HepG2 (cell line): ENCODE data around the gene CCDC142. TPM values are rescaled to one million over a fixed set of nuclear protein-coding genes. Genes with fewer than 3 reads are reported as not detected.

Experiments
- AGO2 ChIP-seq: fragments of 200-400 bp; formaldehyde crosslinking; optimal IDR thresholded peaks from 2 replicates; pipeline ENCODE3; 2017; ENCODE audit warnings: mild to moderate bottlenecking, low read depth, low read length, moderate library complexity
- AHR ChIP-seq: IDR thresholded peaks from 2 replicates; pipeline ENCODE4 v1.6.1; 2018; ENCODE audit warnings: missing genetic modification reagents, missing compliant biosample characterization
- ARID2 ChIP-seq: sonication (generic); formaldehyde crosslinking; IDR thresholded peaks from 2 replicates; pipeline ENCODE4 v1.8.1; 2022; ENCODE audit warnings: mild to moderate bottlenecking, missing genetic modification reagents, borderline replicate concordance
- ATRX ChIP-seq: sonication (generic); formaldehyde crosslinking; IDR thresholded peaks from 2 replicates; pipeline ENCODE4 v1.4.0; 2020; ENCODE audit warnings: missing genetic modification reagents, borderline replicate concordance
- ETV6 ChIP-seq: sonication (generic); formaldehyde crosslinking; conservative IDR thresholded peaks from 2 replicates; pipeline ENCODE4 v1.4.0; 2020; ENCODE audit warnings: missing genetic modification reagents
- FOXO4 ChIP-seq: sonication (generic); formaldehyde crosslinking; conservative IDR thresholded peaks from 2 replicates; pipeline ENCODE4 v1.8.1; 2023; ENCODE audit warnings: missing genetic modification reagents
- HOXA9 ChIP-seq: sonication (generic); formaldehyde crosslinking; IDR thresholded peaks from 2 replicates; pipeline ENCODE4 v1.8.1; 2022; ENCODE audit warnings: missing genetic modification reagents, mild to moderate bottlenecking, moderate library complexity, borderline replicate concordance
- RCOR2 ChIP-seq: IDR thresholded peaks from 2 replicates; pipeline ENCODE4 v1.6.1; 2016; ENCODE audit warnings: missing biosample characterization, missing genetic modification reagents
- REPIN1 ChIP-seq: sonication (generic); formaldehyde crosslinking; IDR thresholded peaks from 2 replicates; pipeline ENCODE4 v1.8.0; 2022; ENCODE audit warnings: missing genetic modification reagents, low read depth, mild to moderate bottlenecking, borderline replicate concordance
- SAFB2 ChIP-seq: sonication (generic); formaldehyde crosslinking; IDR thresholded peaks from 2 replicates; pipeline ENCODE4 v1.5.1; 2020; ENCODE audit warnings: missing genetic modification reagents, low read depth, mild to moderate bottlenecking, borderline replicate concordance
- SMC3 ChIP-seq: IDR thresholded peaks from 2 replicates; pipeline ENCODE4 v1.6.1; 2011; ENCODE audit warnings: low read length, improper control_type of control experiment
- STAT6 ChIP-seq: sonication (generic); formaldehyde crosslinking; IDR thresholded peaks from 2 replicates; pipeline ENCODE4 v1.4.0; 2020; ENCODE audit warnings: missing genetic modification reagents, mild to moderate bottlenecking, borderline replicate concordance
- TFE3 ChIP-seq: IDR thresholded peaks from 2 replicates; pipeline ENCODE4 v1.6.1; 2016
- THAP7 ChIP-seq: sonication (generic); formaldehyde crosslinking; IDR thresholded peaks from 2 replicates; pipeline ENCODE4 v1.8.1; 2023; ENCODE audit warnings: mild to moderate bottlenecking, missing genetic modification reagents
- ZBTB37 ChIP-seq: sonication (generic); formaldehyde crosslinking; IDR thresholded peaks from 2 replicates; pipeline ENCODE4 v1.4.0; 2020; ENCODE audit warnings: mild to moderate bottlenecking, missing genetic modification reagents
- ZFP91 ChIP-seq: sonication (generic); formaldehyde crosslinking; IDR thresholded peaks from 2 replicates; pipeline ENCODE4 v1.9.0; 2022; ENCODE audit warnings: missing genetic modification reagents, mild to moderate bottlenecking, borderline replicate concordance
- ZNF614 ChIP-seq: IDR thresholded peaks from 2 replicates; pipeline ENCODE4 v1.6.1; 2018; ENCODE audit warnings: missing biosample characterization, missing genetic modification reagents, inconsistent platforms, borderline replicate concordance
- ZNF7 ChIP-seq: IDR thresholded peaks from 2 replicates; pipeline ENCODE4 v1.6.1; 2016; ENCODE audit warnings: missing biosample characterization, missing genetic modification reagents
- ZNF766 ChIP-seq: sonication (generic); formaldehyde crosslinking; IDR thresholded peaks from 2 replicates; pipeline ENCODE4 v1.5.0; 2020; ENCODE audit warnings: missing genetic modification reagents, borderline replicate concordance
- polyA plus RNA-seq, 8 experiments: library from polyadenylated mRNA; depleted of rRNA in 3 of 8; stranded (reverse) in 7 of 8; unstranded in 1 of 8; fragments of >200 nt; fragmentation: Illumina TruSeq in 4 of 8; extraction: Trizol in 4 of 8; gene quantifications; 2 replicates each; pipeline versions ENCODE4 v1.2.1 to v1.2.3, GENCODE V29; 2011 to 2016; ENCODE audit warnings: low read depth in 4 of 8, missing spikeins in 1 of 8, mixed read lengths in 1 of 8; ENCODE audit not compliant: insufficient read depth in 1 of 8
- total RNA-seq, 5 experiments: library from RNA; depleted of rRNA; stranded (reverse); fragments of >200 nt; fragmentation: Illumina TruSeq; extraction: Trizol; gene quantifications; 2 replicates each; pipeline ENCODE4 v1.2.3, GENCODE V29; 2016; ENCODE audit warnings: low read depth in 1 of 5

Gene CCDC142
- total and polyA plus RNA-seq, 2 of the 13 experiments (the other 11 are each of a cell fraction or from before 2014, with no cell fraction given) = 14.7 to 30.4 TPM

- TF ChIP-seq STAT6 (CRISPR knock-in tag) (no peak), HOXA9 (no peak), ZFP91 (CRISPR knock-in tag) (no peak), RCOR2 (CRISPR knock-in tag) (no peak), REPIN1 (CRISPR knock-in tag) (peak; percentile 39; the same call in 1 of the 2 replicates), THAP7 (no peak), ZNF614 (no peak), FOXO4 (no peak), SMC3 (peak; percentile 31; the same call in 1 of the 2 replicates), ZNF766 (CRISPR knock-in tag) (no peak), SAFB2 (no peak), ZNF7 (CRISPR knock-in tag) (no peak), AGO2 (peak; percentile 49), ETV6 (CRISPR knock-in tag) (no peak), AHR (CRISPR knock-in tag) (no peak), ZBTB37 (CRISPR knock-in tag) (no peak), ARID2 (CRISPR knock-in tag) (no peak), TFE3 (CRISPR knock-in tag) (no peak), ATRX (no peak)
Observed at GRCh38 chr2:74474899-74475298, 7.9 kb downstream of the CCDC142 start (continued).
